DND-41 (cell line): Measurements from ENCODE around the gene SDE2.

Source experiments
- ATAC-seq: fragments of 200-7000 bp; cut with Tn5 transposase; 3 replicates; pipeline ENCODE4 v1.9.1; 2021; ENCODE audit warnings: low read depth; ENCODE audit not compliant: insufficient read depth
- DNase-seq: peaks from one replicate; pipeline ENCODE4 v3.0.0-alpha.2; 2020
- H2AFZ ChIP-seq: 2 replicates; pipeline ENCODE4 v1.6.0; 2012; ENCODE audit warnings: low read depth, low read length
- H3K27ac ChIP-seq: 2 replicates; pipeline ENCODE4 v1.5.1; 2012; ENCODE audit warnings: low read length, inconsistent platforms
- H3K27me3 ChIP-seq: fragments of 200-600 bp; sonication (generic); 2 replicates; pipeline ENCODE4 v1.6.0; 2012; ENCODE audit warnings: low read length, mild to moderate bottlenecking, inconsistent platforms; ENCODE audit not compliant: insufficient read depth, poor library complexity
- H3K36me3 ChIP-seq: 2 replicates; pipeline ENCODE4 v1.5.1; 2012; ENCODE audit warnings: low read length, inconsistent platforms; ENCODE audit not compliant: insufficient read depth
- H3K4me1 ChIP-seq: 2 replicates; pipeline ENCODE4 v1.5.1; 2012; ENCODE audit warnings: mild to moderate bottlenecking, low read length; ENCODE audit not compliant: insufficient read depth
- H3K4me2 ChIP-seq: 2 replicates; pipeline ENCODE4 v1.6.0; 2012; ENCODE audit warnings: mild to moderate bottlenecking, moderate library complexity, low read length, inconsistent platforms; ENCODE audit not compliant: insufficient read depth
- H3K4me3 ChIP-seq, 2 experiments: fragments of 200-600 bp in 1 of 2; shearing (Covaris generic) in 1 of 2; 2 replicates each; pipeline ENCODE4 v1.5.1; 2012 to 2016; ENCODE audit warnings: inconsistent platforms in 2 of 2, low read length in 2 of 2, mild to moderate bottlenecking in 2 of 2, low read depth in 1 of 2, moderate library complexity in 1 of 2
- H3K79me2 ChIP-seq: 2 replicates; pipeline ENCODE4 v1.6.0; 2012; ENCODE audit warnings: low read length, inconsistent platforms; ENCODE audit not compliant: insufficient read depth
- H3K9ac ChIP-seq: 2 replicates; pipeline ENCODE4 v1.6.0; 2012; ENCODE audit warnings: low read depth, mild to moderate bottlenecking, inconsistent platforms, low read length, moderate library complexity
- H3K9me3 ChIP-seq: 2 replicates; pipeline ENCODE4 v1.5.1; 2012; ENCODE audit warnings: low read length, moderate library complexity, mild to moderate bottlenecking, inconsistent platforms; ENCODE audit not compliant: insufficient read depth, severe bottlenecking
- H4K20me1 ChIP-seq: 2 replicates; pipeline ENCODE4 v1.6.0; 2012; ENCODE audit warnings: low read length; ENCODE audit not compliant: insufficient read depth
- CTCF ChIP-seq: IDR thresholded peaks from 2 replicates; pipeline ENCODE4 v1.5.1; 2012; ENCODE audit warnings: borderline replicate concordance, low read length, moderate library complexity, mild to moderate bottlenecking; ENCODE audit not compliant: poor library complexity, severe bottlenecking; ENCODE audit errors: extremely low read depth
- EZH2 ChIP-seq: IDR thresholded peaks from 3 replicates; pipeline ENCODE4 v1.6.1; 2012; ENCODE audit warnings: borderline replicate concordance, low read depth, mild to moderate bottlenecking, moderate library complexity, low read length, inconsistent platforms; ENCODE audit not compliant: severe bottlenecking

The SDE2 gene

GRCh38 chr1:226035915-226036314 lies 36.8 kb upstream of the SDE2 start:
- Histone ChIP-seq H4K20me1 (no peaks in the 10 kb centered on the region), H2AFZ (no peak overlapping the region), H3K9me3 (no peaks in the 10 kb centered on the region), H3K79me2 (no peaks in the 10 kb centered on the region), H3K27ac (no peak overlapping the region), H3K27me3 (no peaks in the 10 kb centered on the region), H3K9ac (no peak overlapping the region), H3K4me1 (no peaks in the 10 kb centered on the region), H3K4me2 (no peak overlapping the region), H3K36me3 (no peaks in the 10 kb centered on the region), H3K4me3 (no peak overlapping the region)
- no peak for TF ChIP-seq CTCF
- ATAC-seq (no peak), DNase-seq (no peak)

GRCh38 chr1:226034482-226034881 lies 35.3 kb upstream of the SDE2 start:
- no peaks in the 10 kb centered on the region for H3K36me3 ChIP-seq
- H3K4me2 ChIP-seq = no peak overlapping the region

GRCh38 chr1:226033991-226034390 lies 34.8 kb upstream of the SDE2 start:
- Histone ChIP-seq H3K4me3 (no peak overlapping the region), H3K9me3 (no peaks in the 10 kb centered on the region), H3K27me3 (no peaks in the 10 kb centered on the region), H3K4me1 (no peaks in the 10 kb centered on the region), H3K27ac (no peak overlapping the region), H3K9ac (no peak overlapping the region), H2AFZ (no peak overlapping the region), H4K20me1 (no peaks in the 10 kb centered on the region), H3K4me2 (no peak overlapping the region), H3K79me2 (no peaks in the 10 kb centered on the region), H3K36me3 (no peaks in the 10 kb centered on the region)
- no peak for DNase-seq
- TF ChIP-seq EZH2 (no peak), CTCF (no peak)
- no peak for ATAC-seq

More at GRCh38 chr1:226034482-226034881, 35.3 kb upstream of the SDE2 start:
- Histone ChIP-seq H3K9me3 (no peaks in the 10 kb centered on the region), H2AFZ (no peak overlapping the region), H3K4me1 (no peaks in the 10 kb centered on the region), H3K79me2 (no peaks in the 10 kb centered on the region), H3K9ac (no peak overlapping the region), H3K27me3 (no peaks in the 10 kb centered on the region), H3K4me3 (no peak overlapping the region), H4K20me1 (no peaks in the 10 kb centered on the region), H3K27ac (no peak overlapping the region)
- DNase-seq (no peak), ATAC-seq (no peak)
- TF ChIP-seq EZH2 = no peak
- no peak for TF ChIP-seq CTCF

- H3K4me2 ChIP-seq = no peak overlapping the region
Observed at GRCh38 chr1:226033582-226033981, 34.4 kb upstream of the SDE2 start.

More at GRCh38 chr1:226033582-226033981, 34.4 kb upstream of the SDE2 start:
- TF ChIP-seq EZH2 (no peak), CTCF (no peak)
- no peak overlapping the region for H3K4me3 ChIP-seq
- no peak for ATAC-seq
- no peak overlapping the region for H3K27ac ChIP-seq
- no peaks in the 10 kb centered on the region for H4K20me1 ChIP-seq
- no peak overlapping the region for H3K9ac ChIP-seq
- H2AFZ ChIP-seq = no peak overlapping the region
- H3K79me2 ChIP-seq = no peaks in the 10 kb centered on the region
- H3K4me1 ChIP-seq = no peaks in the 10 kb centered on the region
- DNase-seq = no peak
- no peaks in the 10 kb centered on the region for H3K36me3 ChIP-seq
- H3K27me3 ChIP-seq = no peaks in the 10 kb centered on the region
- no peaks in the 10 kb centered on the region for H3K9me3 ChIP-seq
